ENCODE results near the gene KLHL8.

KLHL8 gene

DNA sequence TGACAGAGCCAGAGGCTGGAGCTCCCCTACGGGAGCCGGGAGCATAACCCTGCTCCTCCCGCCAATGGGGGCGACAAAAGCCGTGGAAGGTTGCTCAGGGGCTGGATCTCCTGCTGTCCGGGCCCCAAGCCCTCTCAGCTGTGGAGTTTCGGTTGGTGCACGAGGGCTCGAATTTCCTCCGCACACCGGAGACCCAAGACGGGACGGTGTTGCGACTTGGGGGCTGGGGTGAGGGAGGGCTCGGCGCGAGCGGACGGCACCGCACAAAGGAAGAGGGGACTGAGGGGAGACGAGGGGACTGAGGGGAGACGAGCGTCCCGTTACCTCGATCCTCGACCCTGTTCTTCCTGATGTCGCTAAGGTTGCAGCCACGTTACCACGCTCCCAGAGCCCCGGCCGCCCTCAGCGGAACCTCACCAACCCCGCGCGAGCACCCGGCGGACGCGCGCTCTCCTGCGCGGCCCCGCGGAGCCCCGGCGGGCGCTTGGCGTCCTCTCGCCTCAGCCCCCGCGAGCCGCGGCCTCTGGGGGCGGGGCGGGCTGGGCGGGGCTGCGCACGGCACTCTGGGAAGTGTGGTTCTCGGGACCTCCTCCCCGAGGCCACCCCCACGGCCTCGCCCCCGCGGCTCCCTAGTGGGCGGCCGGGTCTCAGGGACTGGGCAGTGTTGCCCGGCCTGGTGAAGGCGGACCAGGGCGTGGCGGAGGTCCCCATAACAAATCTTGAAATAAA, at the start of gene KLHL8:
TSS of gene KLHL8 (minus strand) at position 525 of the 729 bp plus-strand sequence. CDS start 25,079 bp downstream, outside the sequence.
- peak; percentile 94 for DNase-seq (ENCODE audit: low spot score)

GRCh38 chr4:87270144-87270543, 49.7 kb upstream of the KLHL8 start:
- DNase-seq (ENCODE audit: low spot score): peak; percentile 57

DNA sequence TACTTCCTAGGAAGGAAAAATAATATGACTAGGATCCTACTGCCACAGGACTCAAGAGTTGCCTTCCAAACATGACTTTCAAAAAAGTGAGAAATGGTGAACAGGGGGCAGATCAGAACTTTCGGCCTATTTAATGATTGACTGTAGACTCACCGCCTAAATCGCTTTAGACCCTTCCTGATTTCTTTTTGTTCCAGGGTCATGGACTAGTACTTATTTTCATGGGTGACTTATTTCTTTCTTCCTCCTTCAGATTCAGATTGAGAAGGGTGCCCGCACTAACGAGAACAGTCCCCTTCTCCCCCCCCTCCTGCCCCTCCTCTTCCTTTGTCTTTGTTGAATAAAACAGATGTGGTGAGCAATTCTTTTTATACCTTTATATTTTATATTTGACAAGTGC, 48.0 kb upstream of the KLHL8 start:
- no peak for DNase-seq (ENCODE audit: low spot score)

DNA sequence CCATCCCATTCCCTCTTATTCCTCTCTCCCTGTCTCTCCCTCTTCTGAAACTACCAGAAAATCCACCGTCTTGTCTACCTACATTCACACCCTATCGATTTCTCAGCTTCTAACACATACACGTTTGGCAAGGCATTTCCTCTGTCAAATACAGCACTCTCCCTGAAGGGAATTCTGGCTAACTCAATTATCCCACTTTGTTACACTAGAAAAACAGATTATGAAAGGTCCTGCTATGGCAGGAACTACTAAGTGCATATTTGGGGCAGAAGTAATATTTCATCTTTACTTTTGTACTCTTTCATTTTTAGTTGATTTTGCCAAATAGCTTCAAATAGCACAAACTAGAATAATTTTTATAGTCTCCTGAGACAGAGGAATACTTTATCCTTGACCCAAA, 46.6 kb upstream of the KLHL8 start:
- no peak for DNase-seq (ENCODE audit: low spot score)

DNA sequence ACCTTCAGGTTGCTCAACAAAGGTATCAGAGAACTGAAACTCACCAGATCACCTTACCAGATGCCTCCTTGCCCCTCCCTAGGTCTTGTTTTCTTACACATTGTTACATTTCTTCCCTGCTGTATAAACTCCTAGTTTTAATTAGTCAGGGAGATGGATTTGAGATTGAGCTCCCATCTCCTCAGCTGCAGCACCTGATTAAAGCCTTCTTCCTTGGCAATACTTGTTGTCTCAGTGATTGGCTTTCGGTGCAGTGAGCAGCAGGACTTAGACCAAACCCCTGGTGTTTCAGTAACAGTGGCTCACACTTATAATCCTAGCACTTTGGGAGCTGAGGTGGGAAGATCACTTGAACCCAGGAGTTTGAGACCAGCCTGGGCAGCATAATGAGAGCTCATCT, 42.5 kb upstream of the KLHL8 start:
- DNase-seq (ENCODE audit: low spot score): no peak

- DNase-seq (ENCODE audit: low spot score): no peak
Observed at GRCh38 chr4:87260477-87260876, 40.1 kb upstream of the KLHL8 start.

GRCh38 chr4:87258677-87259076, 38.3 kb upstream of the KLHL8 start:
- DNase-seq (ENCODE audit: low spot score): no peak

GRCh38 chr4:87257523-87257922, 37.1 kb upstream of the KLHL8 start:
- DNase-seq (ENCODE audit: low spot score): no peak

- DNase-seq (ENCODE audit: low spot score): no peak
Observed at GRCh38 chr4:87255755-87256154, 35.3 kb upstream of the KLHL8 start.

GRCh38 chr4:87251106-87251505, 30.7 kb upstream of the KLHL8 start:
- DNase-seq (ENCODE audit: low spot score): no peak

DNA sequence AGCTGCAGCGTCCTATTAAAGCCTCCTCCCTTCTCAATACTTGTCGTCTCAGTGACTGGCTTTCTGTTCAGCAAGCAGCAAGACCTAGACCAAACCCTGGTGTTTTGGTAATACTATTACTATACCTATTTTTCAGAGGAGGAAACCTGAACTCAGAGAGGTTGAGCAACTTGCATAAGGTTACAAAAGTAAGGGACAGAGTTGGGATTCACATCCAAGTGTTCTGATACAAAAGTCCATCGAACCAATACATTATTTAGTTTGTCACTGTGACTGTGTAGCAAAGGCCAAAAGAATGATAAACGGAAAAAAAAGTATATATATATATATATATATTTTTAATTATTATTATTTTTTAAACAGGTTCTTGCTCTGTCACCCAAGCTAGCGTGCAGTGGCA, 29.9 kb upstream of the KLHL8 start:
- no peak for DNase-seq (ENCODE audit: low spot score)

DNA sequence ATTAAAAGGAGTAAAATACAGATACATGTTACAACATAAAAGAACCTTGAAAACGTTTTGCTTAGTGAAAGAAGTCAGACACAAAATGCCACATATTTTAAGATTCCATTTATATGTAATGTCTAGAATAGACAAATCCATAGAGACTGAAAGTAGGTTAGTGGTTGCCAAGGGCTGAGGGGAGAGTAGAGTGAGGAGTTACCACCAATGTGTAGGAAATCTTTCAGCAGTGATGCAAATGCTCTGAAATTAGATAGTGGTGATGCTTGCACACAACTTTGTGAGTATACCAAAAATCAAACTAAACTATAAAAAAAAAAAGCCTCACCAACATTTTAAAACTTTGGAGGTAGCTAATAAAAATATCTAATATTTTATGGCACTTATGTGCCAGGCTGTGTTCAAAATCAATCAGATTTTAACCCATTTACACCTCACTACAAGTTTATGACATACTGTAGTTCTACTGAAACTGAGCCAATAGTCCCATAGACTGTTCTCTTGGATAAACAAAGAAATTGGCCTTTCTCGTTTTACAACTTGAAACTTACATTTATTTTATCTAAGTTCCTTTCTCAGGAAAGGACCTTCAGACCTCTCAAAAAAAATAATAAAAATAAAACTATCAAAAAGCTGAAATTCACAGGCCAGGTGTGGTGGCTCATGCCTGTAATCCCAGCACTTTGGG, 29.1 kb upstream of the KLHL8 start:
- no peak for DNase-seq (ENCODE audit: low spot score)

DNA sequence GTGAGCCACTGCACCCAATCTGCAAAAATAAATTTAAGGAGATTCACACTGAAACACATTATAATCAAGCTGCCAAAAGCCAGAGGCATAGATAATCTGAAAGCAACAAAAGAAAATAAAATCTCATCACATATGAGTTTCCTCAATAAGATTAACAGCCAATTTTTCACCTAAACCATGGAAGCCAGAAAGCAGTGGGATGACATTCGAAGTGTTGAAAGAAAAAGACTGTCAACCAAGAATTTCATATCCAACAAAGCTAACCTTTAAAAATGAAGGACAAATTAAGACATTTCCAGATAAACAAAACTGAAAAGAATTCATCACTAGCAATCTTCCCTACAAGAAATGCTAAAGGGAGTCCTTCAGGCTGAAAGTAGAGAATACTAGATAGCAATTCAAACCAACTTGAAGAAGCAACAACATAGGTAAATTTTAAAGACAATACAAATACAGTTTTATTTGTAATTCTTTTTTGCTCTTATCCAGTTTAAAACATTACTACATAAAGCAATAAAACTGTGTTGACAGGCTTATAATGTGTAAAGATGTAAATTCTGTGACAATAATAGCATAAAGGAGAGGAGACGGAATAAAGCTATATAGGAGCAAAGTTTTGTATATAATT, 23.1 kb upstream of the KLHL8 start:
- DNase-seq (ENCODE audit: low spot score): no peak

GRCh38 chr4:87241336-87241735, 20.9 kb upstream of the KLHL8 start:
- DNase-seq (ENCODE audit: low spot score): no peak

- DNase-seq (ENCODE audit: low spot score): no peak
Observed at GRCh38 chr4:87240341-87240740, 19.9 kb upstream of the KLHL8 start.

- DNase-seq (ENCODE audit: low spot score): no peak
Observed at GRCh38 chr4:87239821-87240220, 19.4 kb upstream of the KLHL8 start.

DNA sequence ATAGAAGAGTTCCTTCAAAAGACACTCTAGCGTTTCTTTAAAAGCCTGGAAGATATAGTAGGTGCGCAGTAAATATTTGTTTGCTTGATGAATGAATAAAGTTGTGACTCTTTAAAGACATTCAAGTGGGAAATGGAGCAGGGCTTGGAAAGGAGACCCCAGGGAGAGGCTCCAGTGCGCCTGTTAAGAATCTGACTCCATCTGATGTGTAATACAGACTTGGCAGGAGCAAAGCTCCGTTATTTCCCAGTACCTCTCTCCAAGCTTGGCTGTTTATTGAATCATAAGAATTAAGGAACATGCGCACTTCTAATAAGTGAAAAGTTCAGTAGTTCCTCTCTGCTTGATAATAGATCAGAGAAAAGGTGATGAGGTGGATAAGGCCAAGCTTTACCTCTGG, 18.8 kb upstream of the KLHL8 start:
- DNase-seq (ENCODE audit: low spot score): no peak

DNA sequence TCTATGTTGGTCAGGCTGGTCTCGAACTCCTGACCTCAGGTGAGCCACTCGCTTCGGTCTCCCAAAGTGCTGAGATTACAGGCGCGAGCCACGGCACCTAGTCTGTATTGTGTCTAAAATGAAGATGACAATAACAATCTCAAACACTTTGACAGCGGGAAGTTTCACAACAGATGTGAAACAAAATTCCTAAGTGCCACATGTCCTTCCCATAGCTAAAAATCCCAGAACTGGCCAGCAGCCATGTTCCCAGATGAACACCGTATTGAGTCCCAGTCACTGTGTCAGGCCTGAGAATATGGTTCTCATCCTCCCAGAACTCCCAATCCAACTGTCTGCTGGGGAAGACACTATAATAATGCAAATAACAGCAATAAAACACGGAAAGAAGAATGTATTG, 16.4 kb upstream of the KLHL8 start:
- DNase-seq (ENCODE audit: low spot score): no peak

GRCh38 chr4:87235020-87235671, 14.7 kb upstream of the KLHL8 start:
- DNase-seq (ENCODE audit: low spot score): no peak

DNA sequence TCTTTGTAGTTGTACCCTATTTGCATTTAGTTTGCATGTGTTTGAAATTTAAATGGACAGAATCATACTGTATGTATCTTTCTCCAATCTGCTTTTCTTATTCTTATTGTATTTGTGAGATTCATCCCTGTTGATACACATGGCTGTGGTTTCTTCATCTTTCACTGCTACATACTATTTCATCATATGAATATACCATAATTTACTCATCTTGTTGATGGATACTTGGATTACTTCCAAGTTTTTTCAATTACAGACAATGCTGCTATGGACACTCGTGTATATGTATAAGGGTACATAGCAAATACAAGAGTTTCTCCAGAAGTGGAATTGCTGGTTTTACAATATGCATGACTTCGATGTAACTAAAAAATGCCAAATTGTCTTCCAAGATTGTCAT, 11.8 kb upstream of the KLHL8 start:
- DNase-seq (ENCODE audit: low spot score): no peak

- DNase-seq (ENCODE audit: low spot score): no peak
Observed at GRCh38 chr4:87230806-87231205, 10.4 kb upstream of the KLHL8 start.

- DNase-seq (ENCODE audit: low spot score): no peak
Observed at GRCh38 chr4:87229979-87230378, 9.6 kb upstream of the KLHL8 start.
